Loucy (cell line): ENCODE measurements around the gene SOX30.

Experiments used
- H2AFZ ChIP-seq: fragments of 200-600 bp; sonication (generic); 2 replicates; pipeline ENCODE4 v1.6.0; 2016; ENCODE audit warnings: antibody characterized with exemption, mild to moderate bottlenecking, low read length, moderate library complexity
- H3F3A ChIP-seq: fragments of 200-600 bp; 2 replicates; pipeline ENCODE4 v1.6.0; 2016; ENCODE audit warnings: antibody characterized with exemption, low read depth, mild to moderate bottlenecking
- H3K27me3 ChIP-seq: fragments of 200-600 bp; sonication (generic); 2 replicates; pipeline ENCODE4 v1.6.1; 2014; ENCODE audit warnings: low read length, mild to moderate bottlenecking; ENCODE audit not compliant: insufficient read depth, poor library complexity, severe bottlenecking
- H3K36me3 ChIP-seq: fragments of 200-600 bp; sonication (generic); 2 replicates; pipeline ENCODE4 v1.6.1; 2016; ENCODE audit warnings: low read length; ENCODE audit not compliant: insufficient read depth
- H3K4me1 ChIP-seq: fragments of 200-600 bp; sonication (generic); 2 replicates; pipeline ENCODE4 v1.5.1; 2014; ENCODE audit warnings: low read length, mild to moderate bottlenecking; ENCODE audit not compliant: insufficient read depth, poor library complexity, severe bottlenecking
- H3K4me2 ChIP-seq: fragments of 200-600 bp; sonication (generic); 2 replicates; pipeline ENCODE4 v1.6.0; 2014; ENCODE audit warnings: antibody characterized with exemption, low read length, low read depth, mild to moderate bottlenecking; ENCODE audit not compliant: poor library complexity, severe bottlenecking
- H3K4me3 ChIP-seq: fragments of 200-600 bp; sonication (generic); 2 replicates; pipeline ENCODE4 v1.5.1; 2014; ENCODE audit warnings: low read length, mild to moderate bottlenecking, mixed read lengths; ENCODE audit not compliant: poor library complexity, severe bottlenecking
- H3K79me2 ChIP-seq: fragments of 200-600 bp; sonication (generic); 2 replicates; pipeline ENCODE4 v1.6.1; 2014; ENCODE audit warnings: low read length; ENCODE audit not compliant: insufficient read depth
- H3K9ac ChIP-seq: fragments of 200-600 bp; sonication (generic); 2 replicates; pipeline ENCODE4 v1.6.0; 2014; ENCODE audit warnings: mild to moderate bottlenecking, low read depth, low read length, moderate library complexity; ENCODE audit not compliant: poor library complexity, severe bottlenecking
- H3K9me2 ChIP-seq: fragments of 200-600 bp; sonication (generic); replicated peaks from 2 replicates; pipeline ENCODE4 v1.6.1; 2016; ENCODE audit warnings: low read depth, low read length, mixed read lengths
- H3K9me3 ChIP-seq: fragments of 200-600 bp; sonication (generic); 2 replicates; pipeline ENCODE4 v1.6.1; 2014; ENCODE audit warnings: mild to moderate bottlenecking, antibody characterized with exemption, low read length, low read depth; ENCODE audit not compliant: insufficient read depth
- H4K20me1 ChIP-seq: fragments of 200-600 bp; sonication (generic); 2 replicates; pipeline ENCODE4 v1.6.0; 2014; ENCODE audit warnings: antibody characterized with exemption, low read length, mild to moderate bottlenecking; ENCODE audit not compliant: insufficient read depth, poor library complexity, severe bottlenecking
- EZH2phosphoT487 ChIP-seq: fragments of 200-600 bp; IDR thresholded peaks from 2 replicates; pipeline ENCODE4 v1.6.1; 2018; ENCODE audit warnings: antibody characterized with exemption, mild to moderate bottlenecking, moderate library complexity, borderline replicate concordance
- TF ChIP-seq, protein P1 (sequence below): fragments of 200-600 bp; sonication (generic); conservative IDR thresholded peaks from 2 replicates; pipeline ENCODE4 v1.5.1; 2014; ENCODE audit warnings: mild to moderate bottlenecking, antibody characterized with exemption, low read length

SOX30 gene

DNA sequence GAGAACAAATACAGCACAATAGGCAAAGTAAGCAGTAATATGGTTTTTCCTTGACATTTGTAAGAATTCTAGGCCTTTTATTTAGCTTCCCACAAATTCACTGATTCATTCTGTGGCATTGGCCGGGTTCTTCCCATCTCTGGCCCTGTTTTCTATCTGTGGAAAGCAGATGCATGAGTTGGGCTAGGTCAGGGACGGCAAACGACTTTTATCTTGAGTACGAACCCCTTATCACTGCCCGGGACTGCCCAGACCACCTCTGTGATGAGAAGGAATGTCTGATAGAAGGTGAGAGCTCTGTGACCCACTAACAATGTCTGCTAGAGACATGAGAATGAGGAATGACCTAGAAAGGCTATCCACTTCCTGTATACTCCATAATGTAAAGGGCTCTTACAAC lies 41.2 kb downstream of the SOX30 start:
- H3K79me2 ChIP-seq, result no peaks in the 10 kb centered on the region
- no peak overlapping the region for H3K4me3 ChIP-seq
- H3F3A ChIP-seq, result peaks cover 5% of the 10 kb centered on the region; the same call in 1 of the 2 replicates
- H2AFZ ChIP-seq, result no peak overlapping the region
- H3K27me3 ChIP-seq, result no peaks in the 10 kb centered on the region
- peaks cover 19% of the 10 kb centered on the region for H3K4me1 ChIP-seq
- no peaks in the 10 kb centered on the region for H3K9me2 ChIP-seq
- H3K9ac ChIP-seq, result no peak overlapping the region
- H3K9me3 ChIP-seq, result no peaks in the 10 kb centered on the region
- TF ChIP-seq, protein P1, sequence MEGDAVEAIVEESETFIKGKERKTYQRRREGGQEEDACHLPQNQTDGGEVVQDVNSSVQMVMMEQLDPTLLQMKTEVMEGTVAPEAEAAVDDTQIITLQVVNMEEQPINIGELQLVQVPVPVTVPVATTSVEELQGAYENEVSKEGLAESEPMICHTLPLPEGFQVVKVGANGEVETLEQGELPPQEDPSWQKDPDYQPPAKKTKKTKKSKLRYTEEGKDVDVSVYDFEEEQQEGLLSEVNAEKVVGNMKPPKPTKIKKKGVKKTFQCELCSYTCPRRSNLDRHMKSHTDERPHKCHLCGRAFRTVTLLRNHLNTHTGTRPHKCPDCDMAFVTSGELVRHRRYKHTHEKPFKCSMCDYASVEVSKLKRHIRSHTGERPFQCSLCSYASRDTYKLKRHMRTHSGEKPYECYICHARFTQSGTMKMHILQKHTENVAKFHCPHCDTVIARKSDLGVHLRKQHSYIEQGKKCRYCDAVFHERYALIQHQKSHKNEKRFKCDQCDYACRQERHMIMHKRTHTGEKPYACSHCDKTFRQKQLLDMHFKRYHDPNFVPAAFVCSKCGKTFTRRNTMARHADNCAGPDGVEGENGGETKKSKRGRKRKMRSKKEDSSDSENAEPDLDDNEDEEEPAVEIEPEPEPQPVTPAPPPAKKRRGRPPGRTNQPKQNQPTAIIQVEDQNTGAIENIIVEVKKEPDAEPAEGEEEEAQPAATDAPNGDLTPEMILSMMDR, result no peak
- no peak for TF ChIP-seq EZH2phosphoT487
- H4K20me1 ChIP-seq, result no peaks in the 10 kb centered on the region
- no peak overlapping the region for H3K4me2 ChIP-seq
- H3K36me3 ChIP-seq, result no peaks in the 10 kb centered on the region

DNA sequence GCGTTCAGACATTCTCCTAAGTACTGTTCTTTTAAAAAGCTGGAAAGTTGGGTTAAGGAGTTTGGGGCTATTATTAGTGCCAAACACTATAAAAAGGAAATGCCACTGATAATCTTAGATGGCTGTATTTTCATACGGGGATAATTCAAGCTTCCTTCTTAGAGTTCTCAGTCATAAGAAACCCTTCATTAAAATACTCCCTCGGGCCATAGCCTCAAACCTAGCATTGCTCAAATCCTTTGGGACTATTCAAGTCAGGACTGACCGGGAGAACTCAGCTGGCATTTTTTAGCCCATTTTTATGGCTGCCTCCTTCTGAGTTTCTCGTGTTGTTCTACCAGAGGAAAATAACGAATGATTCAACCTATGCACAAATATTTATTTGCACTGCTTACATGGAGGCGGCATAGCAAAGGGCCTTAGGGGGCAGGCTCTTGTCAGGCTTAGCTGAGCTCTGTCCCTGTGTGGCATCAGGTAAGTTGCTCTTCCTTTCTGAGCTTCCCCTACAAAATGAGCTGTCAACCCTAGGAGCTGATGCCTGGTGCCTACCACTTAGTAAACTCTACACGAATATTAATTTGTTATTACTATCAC lies 43.2 kb downstream of the SOX30 start:
- Histone ChIP-seq H3K4me1 (peaks cover 19% of the 10 kb centered on the region), H3K27me3 (no peaks in the 10 kb centered on the region), H3K9me3 (no peaks in the 10 kb centered on the region), H4K20me1 (no peaks in the 10 kb centered on the region), H3K9ac (no peak overlapping the region), H3K9me2 (no peaks in the 10 kb centered on the region), H3K79me2 (no peaks in the 10 kb centered on the region), H2AFZ (no peak overlapping the region), H3K4me2 (no peak overlapping the region), H3K4me3 (no peak overlapping the region), H3F3A (peaks cover 5% of the 10 kb centered on the region; the same call in 1 of the 2 replicates), H3K36me3 (no peaks in the 10 kb centered on the region)
- no peak for TF ChIP-seq EZH2phosphoT487
- TF ChIP-seq, protein P1, result no peak

DNA sequence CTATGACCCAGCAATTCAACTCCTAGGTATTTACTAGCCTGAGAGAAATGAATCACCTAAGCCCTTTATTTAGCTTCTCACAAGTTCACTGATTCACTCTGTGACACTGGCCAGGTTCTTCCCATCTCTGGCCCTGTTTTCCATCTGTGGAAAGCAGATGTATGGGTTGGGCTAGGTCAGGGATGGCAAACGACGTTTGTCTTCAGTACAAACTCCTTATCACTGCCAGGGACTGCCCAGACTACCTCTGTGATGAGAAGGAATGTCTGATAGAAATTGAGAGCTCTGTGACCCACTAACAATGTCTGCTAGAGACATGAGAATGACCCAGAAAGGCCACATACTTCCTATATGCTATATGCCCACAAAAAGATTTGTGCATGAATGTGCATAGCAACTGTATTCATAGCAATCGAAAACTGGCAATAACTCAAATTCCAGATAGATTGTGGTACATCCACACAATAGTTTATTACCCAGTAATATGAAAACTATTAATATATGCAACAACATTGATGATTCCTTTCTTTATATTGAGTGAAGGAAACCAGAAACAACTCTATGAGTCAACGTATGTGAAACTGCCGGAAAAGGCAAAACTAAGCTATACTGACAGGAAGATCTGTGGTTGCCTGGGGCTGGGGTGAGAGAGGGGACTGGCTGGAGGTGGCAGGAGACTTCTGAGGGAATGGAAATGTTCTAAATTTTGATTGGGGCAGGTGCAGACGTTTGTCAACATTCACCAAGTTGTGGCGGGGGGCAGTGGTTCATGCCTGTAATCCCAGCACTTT lies 44.7 kb downstream of the SOX30 start:
- Histone ChIP-seq H3K9me2 (no peaks in the 10 kb centered on the region), H3K9me3 (no peaks in the 10 kb centered on the region), H4K20me1 (no peaks in the 10 kb centered on the region), H3K79me2 (no peaks in the 10 kb centered on the region), H3K9ac (peak overlapping the region; percentile 52), H3K4me3 (peak overlapping the region; percentile 56), H3K36me3 (no peaks in the 10 kb centered on the region), H3K4me2 (peak overlapping the region; percentile 80), H3K27me3 (no peaks in the 10 kb centered on the region), H3K4me1 (peaks cover 30% of the 10 kb centered on the region), H3F3A (peaks cover 9% of the 10 kb centered on the region; the same call in 1 of the 2 replicates), H2AFZ (peak overlapping the region; percentile 56; the same call in 1 of the 2 replicates)
- TF ChIP-seq, protein P1, result no peak
- TF ChIP-seq EZH2phosphoT487, result no peak
